Stimulated activated CD8-positive, alpha-beta memory T cell treated with anti-CD3 and anti-CD28 coated beads, Interleukin-12 subunit alpha, Interleukin-12 subunit beta, amount 100 ng/mL, for 1 hour (primary cell): ENCODE results near the gene HAGH.

ENCODE experiments used
- DNase-seq: peaks from one replicate; pipeline ENCODE4 v3.0.0-alpha.2; 2020; ENCODE audit warnings: low read depth

Gene HAGH

GRCh38 chr16:1773703-1774447 is 52.8 kb downstream of the HAGH start:
- DNase-seq, result no peak

GRCh38 chr16:1772908-1773702 is 53.5 kb downstream of the HAGH start, which contains the start of gene MRPS34:
Gene MRPS34, minus strand, starts transcription at chr16:1773134. Its CDS starts 15 bp downstream, at chr16:1773119.
- peak; percentile 60 for DNase-seq

DNA sequence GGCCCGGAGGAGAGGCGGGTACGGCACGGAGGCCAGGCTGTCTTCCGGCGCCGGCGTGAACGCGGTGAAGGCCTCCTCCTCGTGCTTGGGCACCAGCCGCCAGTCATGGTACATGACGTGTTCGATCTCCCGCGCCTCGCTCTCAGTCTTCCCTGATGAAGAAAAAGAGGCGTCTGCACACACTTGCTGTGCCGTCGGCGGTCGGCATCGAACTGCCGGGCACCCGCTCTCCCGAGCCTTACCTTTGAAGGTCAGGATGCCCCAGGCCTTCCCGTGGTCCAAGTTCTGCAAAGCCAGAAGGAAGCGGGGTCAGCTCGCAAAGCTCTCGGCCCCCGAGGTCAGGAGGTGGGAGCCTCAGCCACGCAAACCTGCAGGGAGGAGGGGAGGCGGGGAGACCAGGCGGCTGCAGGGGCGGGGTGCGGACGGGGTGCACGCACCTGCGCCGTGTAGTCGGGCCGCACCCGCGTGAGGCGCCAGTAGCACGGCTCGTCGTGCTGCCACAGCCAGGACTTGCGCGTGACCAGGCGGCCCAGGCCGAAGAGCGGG is 54.2 kb downstream of the HAGH start, which contains the start of gene EME2:
TSS of gene EME2 (plus strand) at position 449 of the 546 bp plus-strand sequence. CDS start 418 bp downstream, outside the sequence.
- DNase-seq, result no peak

- no peak for DNase-seq
Observed at GRCh38 chr16:1771864-1772361, 54.7 kb downstream of the HAGH start.

- peak; percentile 52 for DNase-seq
Observed at GRCh38 chr16:1771188-1771863, 55.3 kb downstream of the HAGH start, which contains the start of gene NME3. Gene NME3, minus strand, starts transcription at chr16:1771543. Its CDS starts 9 bp downstream, at chr16:1771534.

DNA sequence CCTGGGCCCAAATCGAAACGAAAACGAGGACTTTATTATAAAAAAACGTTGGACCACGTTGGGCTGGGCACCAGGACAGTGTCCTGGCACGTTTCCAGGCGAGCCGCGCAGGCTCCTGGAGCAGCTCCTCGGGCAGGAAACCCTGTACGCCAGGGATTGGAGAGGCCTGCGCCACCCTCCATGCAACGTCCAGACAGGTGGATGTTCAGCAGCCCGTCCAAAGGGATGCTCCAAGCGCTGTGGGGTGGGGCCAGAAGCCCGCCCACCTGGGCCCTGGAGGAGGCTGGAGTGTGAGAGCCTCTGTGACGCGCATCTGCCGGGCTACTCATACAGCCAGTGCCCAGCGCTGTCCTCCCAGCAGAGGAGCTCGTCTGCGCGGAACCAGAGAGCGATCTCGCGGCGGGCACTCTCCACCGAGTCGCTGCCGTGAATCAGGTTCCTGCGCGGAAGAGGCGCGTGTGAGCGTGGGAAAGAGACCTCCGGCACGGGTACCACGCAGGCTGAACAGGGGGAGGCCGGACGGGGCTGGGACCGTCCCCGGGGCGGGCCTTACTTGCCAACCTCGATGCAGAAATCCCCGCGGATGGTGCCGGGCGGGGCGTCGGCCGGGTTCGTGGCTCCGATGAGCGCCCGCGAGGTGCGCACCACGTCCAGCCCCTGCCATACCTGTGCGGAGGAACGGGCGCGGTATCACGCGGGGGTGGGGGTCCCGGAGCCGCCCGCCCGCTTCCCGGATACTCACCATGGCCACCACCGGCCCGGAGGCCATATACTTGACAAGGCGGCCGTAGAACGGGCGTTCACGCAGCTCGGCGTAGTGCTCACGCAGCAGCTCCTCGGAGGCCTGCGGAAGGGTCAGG is 56.1 kb downstream of the HAGH start:
- DNase-seq, result no peak

- DNase-seq, result no peak
Observed at GRCh38 chr16:1769402-1770300, 57.0 kb downstream of the HAGH start.

- DNase-seq, result no peak
Observed at GRCh38 chr16:1768767-1769401, 57.7 kb downstream of the HAGH start.

DNA sequence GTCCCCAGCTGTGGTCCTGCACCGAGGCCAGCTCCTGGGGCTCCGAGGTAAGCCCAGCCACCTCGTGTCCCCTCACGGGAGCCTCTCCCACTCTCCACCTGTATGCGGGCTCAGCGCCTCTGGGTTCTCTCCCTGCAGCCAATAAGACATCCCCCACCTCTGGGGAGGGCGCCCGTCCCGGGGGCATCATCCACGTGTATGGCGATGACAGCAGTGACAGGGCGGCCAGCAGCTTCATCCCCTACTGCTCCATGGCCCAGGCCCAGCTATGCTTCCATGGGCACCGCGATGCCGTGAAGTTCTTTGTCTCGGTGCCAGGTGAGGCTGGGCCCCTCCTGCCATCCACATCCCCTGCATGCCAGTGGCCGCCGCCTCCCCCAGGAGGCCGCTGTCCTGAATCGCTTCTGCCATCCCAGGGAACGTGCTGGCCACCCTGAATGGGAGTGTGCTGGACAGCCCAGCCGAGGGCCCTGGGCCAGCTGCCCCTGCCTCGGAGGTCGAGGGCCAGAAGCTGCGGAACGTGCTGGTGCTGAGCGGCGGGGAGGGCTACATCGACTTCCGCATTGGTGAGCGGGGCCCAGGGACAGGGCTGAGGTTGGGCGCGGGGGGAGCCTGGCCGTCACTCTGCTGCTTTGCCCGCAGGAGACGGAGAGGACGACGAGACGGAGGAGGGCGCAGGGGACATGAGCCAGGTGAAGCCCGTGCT is 58.4 kb downstream of the HAGH start:
- DNase-seq, result no peak

DNA sequence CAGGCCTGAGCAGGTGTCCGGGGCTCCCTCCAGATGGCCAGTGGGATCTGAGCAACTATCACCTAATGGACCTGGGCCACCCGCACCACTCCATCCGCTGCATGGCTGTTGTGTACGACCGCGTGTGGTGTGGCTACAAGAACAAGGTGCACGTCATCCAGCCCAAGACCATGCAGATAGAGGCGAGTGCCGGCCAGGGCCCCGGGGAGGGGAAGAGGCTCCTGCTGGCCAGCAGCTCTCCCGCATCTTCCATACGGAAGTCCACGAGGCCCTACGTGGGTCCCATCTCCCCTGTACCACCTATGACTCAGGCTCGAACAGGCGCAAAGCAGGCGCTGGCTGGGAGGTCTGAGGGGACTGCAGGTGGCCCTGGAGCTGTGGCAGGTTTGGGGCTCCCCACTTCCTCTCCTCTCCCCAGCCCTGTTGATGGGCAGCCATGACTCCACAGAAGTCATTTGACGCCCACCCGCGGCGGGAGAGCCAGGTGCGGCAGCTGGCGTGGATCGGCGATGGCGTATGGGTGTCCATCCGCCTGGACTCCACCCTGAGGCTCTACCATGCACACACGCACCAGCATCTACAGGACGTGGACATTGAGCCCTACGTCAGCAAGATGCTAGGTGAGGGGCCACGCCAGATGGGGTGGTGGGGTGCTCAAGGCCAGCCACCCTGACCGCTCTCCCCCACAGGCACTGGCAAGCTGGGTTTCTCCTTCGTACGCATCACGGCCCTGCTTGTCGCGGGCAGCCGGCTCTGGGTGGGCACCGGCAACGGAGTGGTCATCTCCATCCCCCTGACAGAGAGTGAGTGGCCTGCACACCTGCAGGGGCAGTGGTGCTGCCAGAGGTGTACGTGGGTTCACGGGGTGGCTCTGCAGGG is 59.3 kb downstream of the HAGH start:
- DNase-seq, result no peak

DNA sequence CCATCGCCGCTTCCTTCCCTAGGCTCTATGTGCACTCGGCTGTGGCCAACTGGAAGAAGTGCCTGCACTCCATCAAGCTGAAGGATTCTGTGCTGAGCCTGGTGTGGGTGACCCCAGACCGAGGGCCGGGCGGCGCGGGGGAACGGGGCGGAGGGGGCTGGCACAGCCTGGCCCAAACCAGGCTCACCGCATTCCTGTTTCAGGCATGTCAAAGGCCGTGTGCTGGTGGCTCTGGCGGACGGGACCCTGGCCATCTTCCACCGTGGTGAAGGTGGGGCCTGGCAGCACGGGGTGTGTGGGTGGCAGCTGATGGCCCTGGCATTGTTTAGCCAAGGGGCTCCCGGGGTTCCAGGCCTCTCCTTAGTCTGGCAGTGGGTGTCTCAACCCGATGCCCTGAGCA is 59.9 kb downstream of the HAGH start:
- DNase-seq, result no peak

DNA sequence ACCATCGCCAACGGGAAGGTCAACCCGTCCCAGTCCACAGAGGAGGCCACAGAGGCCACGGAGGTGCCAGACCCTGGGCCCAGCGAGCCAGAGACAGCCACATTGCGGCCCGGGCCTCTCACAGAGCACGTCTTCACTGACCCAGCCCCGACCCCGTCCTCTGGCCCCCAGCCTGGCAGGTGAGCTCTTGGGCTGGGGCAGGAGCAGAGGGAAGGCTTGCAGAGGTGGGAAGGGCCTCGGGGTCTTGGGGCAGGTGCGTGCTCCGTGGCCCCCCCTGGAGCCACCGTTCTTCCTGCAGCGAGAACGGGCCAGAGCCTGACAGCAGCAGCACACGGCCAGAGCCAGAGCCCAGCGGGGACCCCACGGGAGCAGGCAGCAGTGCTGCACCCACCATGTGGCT is 60.4 kb downstream of the HAGH start:
- DNase-seq, result no peak

- no peak for DNase-seq
Observed at GRCh38 chr16:1765826-1766225, 60.8 kb downstream of the HAGH start.

DNA sequence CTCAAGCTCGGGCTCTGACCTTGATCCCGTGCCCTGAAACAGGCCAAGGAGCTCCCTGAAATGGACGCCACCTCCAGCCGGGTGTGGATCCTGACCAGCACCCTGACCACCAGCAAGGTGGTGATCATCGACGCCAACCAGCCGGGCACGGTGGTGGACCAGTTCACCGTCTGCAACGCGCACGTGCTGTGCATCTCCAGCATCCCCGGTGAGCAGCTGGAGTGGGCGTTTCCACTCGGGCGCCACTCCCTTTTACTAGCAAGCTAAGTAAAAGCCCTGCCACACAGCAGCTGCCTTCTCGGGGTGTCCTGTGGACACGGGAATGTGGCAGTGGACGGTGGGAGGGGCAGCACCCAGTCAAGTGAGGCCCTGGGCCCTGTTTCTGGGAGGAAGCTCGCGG is 61.7 kb downstream of the HAGH start:
- no peak for DNase-seq

- DNase-seq, result no peak
Observed at GRCh38 chr16:1763521-1764511, 62.8 kb downstream of the HAGH start.

DNA sequence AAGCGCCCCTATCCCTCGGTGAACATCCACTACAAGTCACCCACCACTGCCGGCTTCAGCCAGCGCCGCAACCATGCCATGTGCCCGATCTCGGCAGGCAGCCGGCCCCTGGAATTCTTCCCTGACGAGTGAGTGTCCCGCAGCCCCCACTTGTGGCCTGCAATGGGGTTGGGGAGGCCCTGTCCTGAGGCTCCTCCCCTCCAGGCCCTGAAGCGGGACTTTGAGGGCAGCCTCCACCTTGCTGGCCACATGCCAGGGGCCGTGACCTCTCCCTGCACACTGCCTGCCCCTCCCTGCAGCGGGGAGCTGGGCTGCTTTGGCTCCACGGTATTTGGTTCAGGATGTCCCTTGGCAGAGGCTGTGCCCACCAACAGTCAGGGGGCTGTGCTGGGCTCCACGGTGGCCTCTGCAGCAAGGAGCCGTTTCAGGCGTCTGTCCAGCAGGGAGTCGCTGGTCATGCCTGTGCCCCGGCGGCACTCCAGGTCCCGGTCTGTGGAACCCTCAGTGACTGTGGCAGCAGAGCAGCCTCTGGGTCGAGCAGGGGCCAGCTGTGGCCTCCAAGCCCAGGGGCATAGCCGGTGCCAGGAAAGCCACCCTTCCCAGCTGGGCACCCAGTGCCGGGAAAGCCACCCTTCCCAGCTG is 63.6 kb downstream of the HAGH start:
- DNase-seq, result no peak
